ENCODE data around the gene NUTM2G.
"Not testable (repeated sequence)": the region's sequence is repeated elsewhere in the genome, so short reads cannot be mapped to it uniquely, and the experiment has no call there.

Gene NUTM2G

GRCh38 chr9:96928543-96928942 is at the start of gene NUTM2G:
TSS of gene NUTM2G (plus strand) at chr9:96928843. CDS start at chr9:96929025, 182 bp downstream.
- DNase-seq = not testable (repeated sequence)

GRCh38 chr9:96883922-96884321 is 44.7 kb upstream of the NUTM2G start:
- no peak for DNase-seq

GRCh38 chr9:96884443-96884842 is 44.2 kb upstream of the NUTM2G start:
- DNase-seq = no peak

- DNase-seq = no peak
Observed at GRCh38 chr9:96885424-96885823, 43.2 kb upstream of the NUTM2G start.

GRCh38 chr9:96888591-96888990 is 40.1 kb upstream of the NUTM2G start:
- DNase-seq = no peak

GRCh38 chr9:96892131-96892530 is 36.5 kb upstream of the NUTM2G start:
- DNase-seq = no peak

GRCh38 chr9:96900010-96900409 is 28.6 kb upstream of the NUTM2G start:
- DNase-seq = not testable (repeated sequence)

GRCh38 chr9:96904947-96905722 is 23.5 kb upstream of the NUTM2G start:
- DNase-seq = not testable (repeated sequence)

- DNase-seq = not testable (repeated sequence)
Observed at GRCh38 chr9:96908479-96908878, 20.2 kb upstream of the NUTM2G start.

- not testable (repeated sequence) for DNase-seq
Observed at GRCh38 chr9:96915539-96915938, 13.1 kb upstream of the NUTM2G start.

- DNase-seq = not testable (repeated sequence)
Observed at GRCh38 chr9:96916531-96916930, 12.1 kb upstream of the NUTM2G start.

GRCh38 chr9:96918550-96918949 is 10.1 kb upstream of the NUTM2G start:
- not testable (repeated sequence) for DNase-seq

- DNase-seq = not testable (repeated sequence)
Observed at GRCh38 chr9:96920803-96921202, 7.8 kb upstream of the NUTM2G start.

GRCh38 chr9:96925587-96925986 is 3.1 kb upstream of the NUTM2G start:
- not testable (repeated sequence) for DNase-seq

- not testable (repeated sequence) for DNase-seq
Observed at GRCh38 chr9:96931665-96932064, 3.0 kb downstream of the NUTM2G start.

GRCh38 chr9:96934097-96934496 is 5.5 kb downstream of the NUTM2G start:
- not testable (repeated sequence) for DNase-seq

- DNase-seq = not testable (repeated sequence)
Observed at GRCh38 chr9:96934706-96935105, 6.1 kb downstream of the NUTM2G start.

GRCh38 chr9:96935401-96935800 is 6.8 kb downstream of the NUTM2G start:
- not testable (repeated sequence) for DNase-seq

GRCh38 chr9:96937442-96937841 is 8.8 kb downstream of the NUTM2G start:
- DNase-seq = not testable (repeated sequence)

- not testable (repeated sequence) for DNase-seq
Observed at GRCh38 chr9:96938957-96939665, 10.5 kb downstream of the NUTM2G start.

GRCh38 chr9:96940982-96941381 is 12.3 kb downstream of the NUTM2G start:
- not testable (repeated sequence) for DNase-seq

GRCh38 chr9:96941628-96942027 is 13.0 kb downstream of the NUTM2G start:
- DNase-seq = not testable (repeated sequence)

GRCh38 chr9:96942181-96942580 is 13.5 kb downstream of the NUTM2G start:
- DNase-seq = not testable (repeated sequence)

- DNase-seq = not testable (repeated sequence)
Observed at GRCh38 chr9:96949346-96949745, 20.7 kb downstream of the NUTM2G start.
